ENCODE results near the gene THOC6.

DNA sequence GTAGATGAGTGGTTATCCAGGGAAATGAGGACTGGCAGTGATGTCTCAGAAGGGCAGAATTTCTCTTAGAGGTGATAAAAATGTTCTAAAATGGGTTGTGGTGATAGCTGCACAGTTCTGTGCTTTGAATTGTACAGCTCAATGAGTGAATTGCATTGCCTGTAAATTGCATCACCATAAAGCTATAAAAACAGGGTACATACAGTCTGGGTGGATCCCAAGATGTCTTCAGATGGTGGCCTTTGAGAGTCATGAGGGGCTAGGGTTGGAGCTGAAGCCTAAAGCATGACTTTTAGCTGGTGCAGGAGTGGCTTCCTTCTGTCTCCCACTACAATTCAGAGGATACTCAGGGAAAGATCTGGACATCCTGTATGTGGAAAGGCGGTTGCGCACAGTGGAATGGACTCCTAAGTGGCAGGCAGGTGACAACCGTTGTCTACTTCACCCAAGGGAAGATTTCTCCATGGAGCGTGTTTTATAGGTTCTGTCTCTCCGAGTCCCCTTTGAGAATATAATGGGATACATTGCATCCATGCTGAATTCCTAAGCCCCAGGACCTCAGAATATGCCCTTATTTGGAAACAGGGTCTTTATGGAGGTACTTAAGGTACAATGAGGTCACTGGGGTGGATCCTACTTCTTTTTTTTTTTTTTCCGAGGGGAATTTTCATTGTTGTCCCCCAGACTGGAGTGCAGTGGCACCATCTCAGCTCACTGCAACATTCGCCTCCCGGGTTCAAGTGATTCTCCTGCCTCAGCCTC is 40.0 kb downstream of the THOC6 start:
- TF ChIP-seq FOXM1 (IDR thresholded peaks at IDR 0.05; ENCODE audit: borderline replicate concordance) (no peak), L3MBTL2 (conservative IDR thresholded peaks at IDR 0.05) (no peak), SP1 (IDR thresholded peaks at IDR 0.05) (no peak), BHLHE40 (IDR thresholded peaks at IDR 0.05; ENCODE audit: borderline replicate concordance) (no peak), ARNT (IDR thresholded peaks at IDR 0.05) (no peak), SUZ12 (IDR thresholded peaks at IDR 0.05) (no peak), FOXA1 (IDR thresholded peaks at IDR 0.05) (no peak), NFRKB (IDR thresholded peaks at IDR 0.05) (no peak), FOXK2 (IDR thresholded peaks at IDR 0.05) (no peak)
